GM18867 (cell line): ENCODE results near the gene ZNF343.
"Not testable (repeated sequence)": the region's sequence is repeated elsewhere in the genome, so short reads cannot be mapped to it uniquely, and the experiment has no call there.

Source experiments
- ATAC-seq: cut with Tn5 transposase; IDR thresholded peaks from one replicate; pipeline ENCODE4 v1.9.1; 2021; ENCODE audit warnings: mild to moderate bottlenecking, moderate library complexity; ENCODE audit not compliant: unreplicated experiment

The ZNF343 gene

DNA sequence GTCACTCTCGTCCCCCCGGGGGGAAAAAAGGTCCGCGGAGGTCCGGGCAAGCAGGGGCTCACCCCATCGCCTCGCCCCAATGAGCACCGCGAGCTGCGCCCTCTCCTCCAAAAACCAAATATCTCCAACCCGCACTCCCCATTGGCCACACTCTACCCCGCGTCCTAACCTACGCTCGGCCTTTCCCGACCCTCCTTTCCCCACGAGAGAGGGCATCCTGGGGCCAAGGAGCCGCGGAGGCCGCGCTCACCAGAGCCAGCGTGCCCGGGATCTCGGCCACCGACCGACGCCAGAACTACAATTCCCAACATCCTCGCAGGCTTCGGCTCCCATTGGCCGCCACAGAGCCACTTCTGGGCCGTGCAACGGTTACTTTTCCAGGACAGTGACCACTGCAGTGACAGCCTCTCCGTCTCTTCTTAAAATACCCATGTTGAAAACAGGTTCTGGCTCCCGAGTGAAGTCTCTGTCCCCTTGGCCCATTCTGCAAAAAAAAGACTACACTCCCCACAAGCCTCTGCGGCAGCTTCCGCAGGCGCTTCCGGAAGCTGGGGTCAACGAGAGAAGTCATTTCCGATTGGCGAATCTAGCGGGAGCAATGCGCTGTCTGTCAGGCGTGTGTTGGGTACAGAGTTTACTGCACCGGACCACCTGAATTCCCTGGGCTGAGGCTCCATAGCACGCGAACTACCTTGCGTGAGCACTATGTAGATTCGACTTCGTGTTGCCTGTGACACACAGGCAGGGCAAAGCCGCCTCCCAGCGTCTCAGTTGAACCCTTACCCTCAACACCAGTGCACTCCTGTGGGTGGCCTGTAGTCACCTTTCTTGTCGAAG is at the start of gene ZNF343:
TSS of gene ZNF343 (minus strand) at position 285 of the 837 bp plus-strand sequence. CDS start 15,020 bp downstream, outside the sequence.
- ATAC-seq = peak; percentile 93

DNA sequence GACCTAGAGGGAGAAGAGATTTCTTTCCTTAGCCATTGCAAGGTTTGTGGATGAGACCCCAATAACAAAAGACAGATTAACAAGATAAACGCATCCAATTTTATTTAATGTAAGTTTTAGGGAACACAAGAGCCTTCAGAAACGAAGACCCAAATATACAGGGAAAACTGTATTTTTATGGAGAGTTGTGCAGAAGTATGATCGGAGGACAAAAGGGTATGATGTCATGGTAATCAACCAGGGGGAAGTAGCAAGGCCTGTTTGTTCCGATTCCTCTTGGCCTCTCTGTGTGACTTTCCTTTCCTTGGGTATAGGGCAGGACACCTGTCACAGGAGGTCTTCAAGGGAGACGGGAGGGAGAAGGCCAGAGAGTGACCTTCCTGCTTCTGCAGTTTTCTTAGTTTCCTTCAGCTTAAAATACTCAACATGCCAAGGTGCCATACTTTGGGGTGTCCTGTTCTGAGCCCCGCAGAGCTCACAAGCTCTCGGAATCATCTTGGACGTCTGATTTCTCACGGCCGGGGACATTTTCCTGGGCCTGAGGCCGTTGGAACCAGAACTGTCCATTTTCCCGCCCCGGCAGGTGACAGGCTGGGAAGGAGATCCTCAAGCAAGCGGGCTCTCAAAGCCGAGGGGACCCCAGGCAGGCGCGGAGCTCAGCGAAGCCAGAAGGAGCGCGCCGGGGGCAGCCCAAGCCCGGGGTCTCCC is 49.3 kb upstream of the ZNF343 start:
- ATAC-seq = no peak

DNA sequence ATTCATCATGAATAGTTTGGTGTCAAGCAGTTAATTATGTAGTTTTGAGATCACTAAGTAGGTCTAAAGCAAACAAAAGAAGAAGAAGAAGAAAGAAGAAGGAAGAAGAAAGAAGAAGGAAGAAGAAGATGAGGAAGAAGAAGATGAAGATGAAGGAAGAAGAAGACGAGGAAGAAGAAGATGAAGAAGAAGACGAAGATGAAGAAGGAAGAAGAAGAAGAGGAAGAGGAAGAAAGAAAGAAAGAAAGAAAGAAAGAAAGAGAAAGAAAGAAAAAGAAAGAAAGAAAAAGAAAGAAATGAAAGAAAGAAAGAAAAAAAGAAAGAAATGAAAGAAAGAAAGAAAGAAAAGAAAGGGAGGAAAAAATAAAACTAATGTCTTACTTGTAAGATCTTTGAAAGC is 36.9 kb upstream of the ZNF343 start:
- ATAC-seq = no peak

DNA sequence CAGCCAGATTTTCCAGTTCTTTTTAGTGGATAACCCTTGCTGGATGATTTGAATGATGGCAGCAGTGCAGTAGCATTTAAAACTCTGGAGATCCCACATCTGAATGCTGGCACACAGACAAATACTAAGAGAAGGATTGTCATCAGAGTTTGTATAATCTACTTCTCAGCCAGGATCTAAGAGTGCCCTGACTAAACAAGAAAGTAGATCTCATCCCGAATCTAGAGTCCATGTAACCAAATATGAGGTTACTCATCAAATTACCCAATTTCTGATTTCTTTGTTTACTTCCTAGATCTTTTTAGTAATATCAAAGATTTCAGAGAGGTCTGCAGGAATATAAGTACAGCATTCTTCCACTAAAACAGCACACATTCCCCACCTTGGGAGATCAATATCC is 35.5 kb upstream of the ZNF343 start:
- no peak for ATAC-seq

DNA sequence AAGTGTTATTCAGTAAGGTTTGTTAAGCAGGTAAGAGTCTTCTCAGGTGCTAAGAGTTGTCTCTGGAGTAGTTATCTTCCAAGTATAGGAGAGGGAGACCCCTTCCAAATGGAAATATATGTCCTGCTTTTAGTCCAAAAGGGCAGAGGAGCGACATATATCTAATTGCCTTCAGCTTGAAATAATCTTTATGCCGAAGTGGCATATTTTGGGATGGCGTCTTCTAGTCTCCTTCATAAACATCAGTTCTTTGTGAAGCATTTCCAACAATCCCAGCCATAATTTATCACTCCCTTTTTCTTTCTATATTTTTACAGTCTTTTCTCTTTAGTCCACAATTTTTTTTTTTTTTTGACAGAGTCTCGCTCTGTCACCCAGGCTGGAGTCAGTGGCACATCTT is 33.6 kb upstream of the ZNF343 start:
- ATAC-seq = no peak

DNA sequence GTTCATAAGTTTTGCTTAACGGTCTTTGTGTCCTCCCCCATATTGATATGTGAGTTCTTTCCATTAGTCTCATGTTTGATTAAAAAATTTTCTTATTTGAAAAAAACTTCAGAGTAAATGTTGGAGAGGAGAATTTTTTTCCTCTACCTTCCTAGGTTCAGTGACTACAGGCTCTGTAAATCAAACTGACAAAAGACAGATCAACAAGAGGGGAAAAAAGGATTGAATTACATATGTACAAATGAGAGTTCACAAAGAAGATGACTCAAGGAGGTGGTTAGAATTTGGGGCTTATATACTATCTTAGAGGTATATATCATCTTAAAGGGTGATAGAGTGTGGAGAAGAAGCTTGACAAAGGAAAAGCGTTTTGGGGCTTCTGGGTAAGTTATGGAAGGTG is 33.2 kb upstream of the ZNF343 start:
- no peak for ATAC-seq

DNA sequence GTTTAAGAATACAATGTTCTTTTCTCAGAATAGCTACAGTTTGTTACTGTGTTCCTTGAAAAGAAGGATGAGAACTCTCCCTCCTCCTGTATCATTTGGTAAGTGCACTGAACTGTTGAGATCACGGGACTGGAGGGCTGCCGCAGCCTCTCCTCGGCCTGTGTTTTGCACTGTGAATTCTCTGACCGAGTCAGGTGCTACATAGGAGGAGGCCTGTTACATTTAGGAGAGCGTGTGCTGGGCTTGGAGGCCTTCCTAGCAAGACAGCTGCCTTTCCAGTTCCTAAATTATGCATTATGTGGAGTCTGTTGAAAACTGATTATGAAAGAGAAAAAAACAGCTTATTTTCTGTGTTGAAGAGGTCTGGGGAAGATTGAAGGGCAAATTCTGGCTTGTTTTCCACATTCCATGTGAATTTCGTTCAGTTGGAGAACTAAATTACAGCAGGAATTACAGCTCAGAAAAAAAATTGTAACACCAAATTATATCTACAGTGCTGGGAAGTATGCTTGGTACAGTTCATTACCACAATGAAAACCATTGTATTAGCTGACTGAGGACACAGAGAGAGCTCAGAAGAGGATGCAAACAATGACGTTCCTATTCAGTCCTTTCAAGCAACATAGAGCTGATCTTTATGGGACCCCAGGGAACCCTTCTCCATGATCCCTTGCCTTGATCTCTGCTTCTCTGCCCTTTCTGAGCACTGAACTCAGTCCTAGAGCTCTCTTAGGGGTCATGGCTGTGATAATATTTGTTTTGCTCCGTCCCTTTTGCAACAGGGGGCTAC is 30.4 kb upstream of the ZNF343 start:
- ATAC-seq = no peak

DNA sequence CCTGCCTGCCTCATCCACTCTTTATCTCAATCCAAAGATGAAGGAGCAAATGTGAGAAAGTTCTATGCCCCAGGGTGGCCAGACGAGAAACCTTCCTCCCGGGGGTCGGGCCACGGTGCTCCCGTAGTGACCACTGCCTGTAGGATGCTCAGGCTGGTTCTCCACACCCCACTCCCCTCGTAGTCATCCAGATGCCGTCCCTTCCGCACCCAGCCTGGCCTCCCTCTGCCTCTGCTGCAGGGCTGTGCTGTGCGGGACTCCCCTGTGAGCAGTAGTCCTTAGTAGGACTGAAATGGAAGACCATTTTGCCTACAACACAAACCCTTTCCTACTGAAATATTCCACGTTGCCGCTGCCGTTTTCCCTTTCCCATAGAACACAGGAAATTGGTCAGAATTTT is 29.6 kb upstream of the ZNF343 start:
- no peak for ATAC-seq

DNA sequence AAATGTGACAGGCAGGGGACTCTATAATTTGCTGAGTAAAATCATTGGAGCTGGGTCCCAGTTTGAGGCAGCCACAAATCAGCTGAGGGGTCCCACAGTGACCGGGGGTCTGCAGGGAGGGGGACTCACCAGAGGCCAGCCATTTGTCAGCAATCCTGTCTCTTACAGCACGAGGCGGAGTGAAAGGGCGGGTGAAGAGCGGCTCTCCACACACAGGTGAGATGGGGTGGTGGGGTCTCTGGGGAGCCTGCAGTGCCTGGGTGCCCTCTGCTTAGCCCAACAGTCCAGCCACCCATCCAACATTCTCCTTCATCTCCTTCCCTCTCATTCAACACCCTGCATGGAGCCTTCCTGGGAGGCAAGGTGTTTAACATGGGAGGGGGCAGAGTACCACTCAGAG is 28.4 kb upstream of the ZNF343 start:
- ATAC-seq = no peak

DNA sequence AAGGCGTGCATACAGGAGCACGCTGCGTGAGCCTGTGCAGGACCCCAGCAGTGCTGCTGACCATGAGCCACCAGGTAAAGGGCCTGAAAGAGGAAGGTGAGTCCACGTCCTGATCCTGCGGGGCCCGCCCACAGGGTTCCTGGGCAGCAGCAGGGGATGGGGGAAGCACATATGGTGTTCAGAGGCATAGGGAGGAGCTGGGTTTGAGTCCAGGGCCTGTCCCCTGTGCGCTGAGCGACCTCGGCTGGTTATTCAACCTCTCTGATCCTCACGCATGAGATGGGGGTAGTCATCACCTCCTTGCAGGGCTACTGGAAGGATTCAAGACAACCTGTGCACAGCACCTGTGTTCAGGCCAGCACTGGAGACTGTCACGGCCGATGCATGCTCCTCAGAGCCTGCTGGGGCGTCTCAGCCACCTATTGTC is 27.9 kb upstream of the ZNF343 start, which contains the start of gene TMC2:
TSS of gene TMC2 (plus strand) at position 14 of the 427 bp plus-strand sequence. CDS start at position 63, 49 bp downstream.
- ATAC-seq = no peak

DNA sequence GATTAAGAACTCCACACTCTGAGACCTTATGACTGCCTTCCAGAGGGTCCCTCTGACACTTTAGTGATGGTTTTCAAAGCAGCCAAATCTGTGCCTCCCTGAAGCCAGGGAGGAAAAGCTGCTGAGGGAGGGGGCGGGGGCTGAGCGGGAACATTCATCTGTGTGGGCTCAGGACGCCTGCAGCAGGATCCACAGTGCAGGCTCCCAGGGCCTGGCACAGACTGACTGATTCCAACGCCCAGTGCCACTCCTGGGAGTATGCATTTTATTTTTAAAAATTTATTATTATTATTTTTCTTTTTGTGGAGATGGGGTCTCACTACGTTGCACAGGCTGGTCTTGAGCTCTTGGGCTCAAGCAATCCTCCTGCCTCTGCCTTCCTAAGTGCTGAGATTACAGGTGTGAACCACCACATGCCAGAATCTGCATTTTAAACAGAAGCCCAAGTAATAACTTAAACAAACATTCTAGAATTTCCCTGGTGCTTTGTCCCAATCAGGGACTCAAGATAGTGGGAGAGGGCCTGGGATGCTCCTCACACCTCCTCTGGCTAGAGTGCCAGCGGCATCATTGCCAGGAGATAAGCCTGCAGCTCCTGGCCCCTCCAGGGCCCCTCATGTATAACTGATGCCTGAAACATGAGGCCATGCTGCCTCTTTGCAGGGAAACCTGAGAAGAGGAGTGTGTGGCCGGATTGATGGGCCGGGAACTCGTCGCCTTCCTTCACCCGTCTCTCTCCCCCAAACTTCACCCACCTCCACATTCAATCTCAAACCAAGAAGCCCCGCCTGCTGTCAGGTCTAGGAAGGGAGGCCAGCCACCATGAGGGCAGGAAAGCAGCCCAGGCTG is 27.2 kb upstream of the ZNF343 start:
- ATAC-seq = no peak

DNA sequence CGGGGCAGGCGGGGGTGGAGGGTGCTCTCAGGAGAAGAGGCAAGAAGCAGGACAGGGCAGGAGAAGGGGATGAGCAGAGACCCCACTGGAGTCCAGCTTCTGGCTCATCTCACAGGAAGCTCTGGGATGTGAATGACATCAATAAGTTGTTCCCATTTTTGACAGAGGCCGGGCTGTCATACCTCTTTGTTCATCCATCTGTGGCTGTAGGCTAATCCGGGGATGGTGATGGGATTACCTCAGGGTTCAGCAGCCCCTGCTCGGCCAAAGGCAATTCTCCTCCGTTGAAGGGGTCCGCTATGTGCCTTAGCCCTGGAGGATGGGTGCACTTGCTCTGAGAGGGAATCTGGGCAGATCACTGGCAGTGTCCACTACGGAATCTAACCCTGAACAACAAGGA is 24.4 kb upstream of the ZNF343 start:
- no peak for ATAC-seq

DNA sequence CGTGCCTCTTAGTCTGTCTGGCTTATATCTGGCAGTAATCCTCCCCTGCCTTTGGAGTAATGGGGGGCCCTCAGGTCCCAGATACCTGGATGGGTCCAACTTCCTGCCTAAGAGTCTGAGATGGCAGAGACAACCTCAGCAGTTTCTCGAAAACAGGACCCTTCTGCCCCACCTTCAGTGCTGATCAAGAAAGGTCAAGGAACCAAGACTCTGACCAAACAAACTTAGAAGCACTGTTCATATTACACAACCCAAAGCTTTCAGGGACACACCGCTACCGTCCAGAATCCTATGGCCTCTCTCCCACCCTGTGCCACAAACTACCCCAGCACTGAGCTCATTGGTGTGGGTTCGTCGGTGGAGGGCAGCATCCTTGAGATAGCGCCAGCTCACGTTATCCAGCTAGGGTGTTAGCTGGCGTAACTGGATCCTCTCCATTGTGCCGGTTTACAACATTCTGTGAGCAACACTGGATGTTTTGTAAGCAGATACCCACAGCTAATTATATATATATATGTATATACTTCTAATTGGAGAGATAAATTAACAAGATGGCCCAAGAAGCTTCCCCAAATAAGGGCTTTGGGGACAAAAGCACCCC is 20.1 kb upstream of the ZNF343 start:
- no peak for ATAC-seq

DNA sequence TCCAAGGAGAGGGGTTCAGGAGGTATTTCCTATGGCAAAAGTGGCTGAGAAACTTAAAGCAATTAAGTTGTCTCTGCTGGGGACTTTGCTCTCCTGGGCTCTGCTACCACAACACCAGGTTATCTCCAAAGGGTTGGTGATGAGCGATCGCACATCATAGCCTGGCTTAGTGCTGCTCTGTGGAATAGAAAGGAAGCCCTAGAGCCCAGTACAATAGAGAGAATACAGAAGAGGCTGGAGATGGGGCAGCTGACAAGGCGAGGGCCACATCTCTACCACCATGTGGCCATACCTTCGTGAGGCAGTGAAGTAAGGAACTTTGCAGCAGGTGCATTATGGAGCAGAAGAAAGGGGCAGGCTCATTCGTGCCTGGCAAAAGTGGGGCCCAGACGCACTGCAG is 19.0 kb upstream of the ZNF343 start:
- no peak for ATAC-seq

DNA sequence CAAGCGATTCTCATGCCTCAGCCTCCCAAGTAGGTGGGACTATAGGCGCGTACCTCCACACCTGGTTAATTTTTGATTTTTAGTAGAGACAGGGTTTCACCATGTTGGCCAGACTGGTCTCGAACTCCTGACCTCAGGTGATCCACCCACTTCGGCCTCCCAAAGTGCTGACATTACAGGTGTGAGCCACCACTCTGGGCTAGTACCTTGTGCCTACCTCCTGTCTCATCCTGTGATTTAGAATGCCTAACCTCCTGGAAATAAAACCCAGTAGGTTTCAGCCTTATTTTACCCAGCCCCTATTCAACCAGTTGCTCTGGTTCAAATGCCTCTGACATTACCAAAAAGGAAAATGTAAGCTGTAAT is 17.5 kb upstream of the ZNF343 start:
- ATAC-seq = not testable (repeated sequence)

DNA sequence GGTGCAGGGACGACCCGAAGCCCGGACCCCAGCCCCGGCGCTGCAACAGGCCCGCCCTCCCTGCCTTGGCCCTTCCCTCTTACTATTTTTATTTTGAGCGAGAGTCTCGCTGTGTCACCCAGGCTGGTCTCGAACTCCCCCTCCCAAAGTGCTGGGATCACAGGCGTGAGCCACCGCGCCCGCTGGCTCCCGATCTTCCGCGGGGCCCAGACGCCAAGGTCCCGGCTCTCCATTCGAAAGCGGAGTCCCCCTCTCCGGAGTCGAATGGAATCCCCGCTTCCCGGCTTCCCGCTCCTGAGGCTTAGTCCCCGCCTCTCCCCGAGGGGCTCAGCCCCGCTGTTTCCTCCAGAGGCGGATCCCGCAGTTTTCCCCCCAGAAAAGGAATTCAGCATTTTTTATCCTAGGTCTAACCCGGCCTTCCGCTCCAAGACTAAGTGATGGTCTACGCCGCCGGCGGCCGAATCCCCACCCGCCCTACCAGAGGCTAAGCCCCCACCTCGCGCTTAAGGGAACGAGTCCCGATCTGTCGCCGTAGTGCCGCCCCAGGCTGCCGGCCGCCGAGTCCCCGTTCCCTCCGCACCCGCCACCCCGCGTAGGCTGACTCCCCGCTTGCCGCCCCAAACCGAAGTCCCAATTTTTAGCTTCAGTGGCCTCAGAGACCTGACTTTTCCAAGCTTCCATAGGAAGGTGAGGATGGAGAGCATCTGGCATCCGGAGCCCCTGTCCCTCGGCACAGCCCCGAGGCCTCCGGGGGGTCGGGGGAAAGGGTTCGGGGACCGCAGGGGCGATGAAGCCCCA is 16.2 kb upstream of the ZNF343 start:
- ATAC-seq = no peak

DNA sequence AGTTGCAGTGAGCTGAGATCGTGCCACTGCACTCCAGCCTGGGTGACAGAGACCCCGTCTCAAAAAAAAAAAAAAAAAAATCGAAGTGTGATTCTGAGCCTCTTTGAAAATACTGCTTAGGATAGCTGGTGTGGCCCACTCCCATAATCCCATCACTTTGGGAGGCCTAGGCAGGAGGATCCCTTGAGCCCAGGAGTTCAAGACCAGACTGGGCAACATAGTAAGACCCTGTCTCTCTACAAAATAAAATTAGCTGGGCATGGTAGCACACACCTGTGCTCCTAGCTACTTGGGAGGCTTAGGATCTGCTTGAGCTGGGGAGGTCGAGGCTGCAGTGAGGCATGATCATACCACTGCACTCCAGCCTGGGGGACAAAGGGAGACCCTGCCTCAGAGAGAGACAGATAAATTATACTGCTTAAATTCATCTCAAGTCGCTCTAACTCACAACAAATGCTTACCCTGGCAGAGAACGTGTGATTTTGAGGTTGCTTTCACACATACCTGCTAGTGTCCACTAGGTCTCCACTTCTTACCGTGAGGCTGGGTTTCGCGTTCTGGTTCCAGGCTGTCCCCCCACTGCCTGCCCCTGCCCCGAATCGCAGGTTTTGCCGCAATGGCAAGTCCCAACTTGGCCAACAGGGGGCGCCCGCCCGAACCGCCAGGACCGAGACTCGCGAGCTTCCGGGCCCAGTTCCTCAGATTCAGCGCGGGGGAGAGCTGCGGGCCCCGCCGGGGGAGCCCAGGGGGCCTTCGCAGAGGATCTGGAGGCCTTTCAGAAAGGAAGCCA is 15.4 kb upstream of the ZNF343 start:
- ATAC-seq = peak; percentile 78

DNA sequence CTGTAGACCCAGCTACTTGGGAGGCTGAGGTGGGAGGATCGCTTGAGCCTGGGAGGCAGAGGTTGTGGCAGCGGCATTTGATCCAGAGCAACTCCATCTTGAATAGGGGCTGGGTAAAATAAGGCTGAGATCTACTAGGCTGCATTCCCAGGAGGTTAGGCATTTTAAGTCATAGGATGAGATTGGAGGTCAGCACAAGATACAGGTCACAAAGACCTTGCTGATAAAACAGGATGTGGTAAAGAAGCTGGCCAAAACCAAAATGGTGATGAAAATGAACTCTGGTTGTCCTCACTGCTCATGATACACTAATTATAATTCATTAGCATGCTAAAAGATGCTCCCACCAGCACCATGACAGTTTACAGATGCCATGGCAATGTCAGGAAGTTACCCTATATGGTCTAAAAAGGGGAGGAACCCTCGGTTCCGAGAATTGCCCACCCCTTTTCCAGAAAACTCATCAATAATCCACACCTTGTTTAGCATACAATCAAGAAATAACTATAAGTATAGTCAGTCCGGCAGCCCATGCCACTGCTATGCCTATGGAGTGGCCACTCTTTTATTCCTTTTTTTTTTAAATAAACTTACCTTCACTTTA is 14.2 kb upstream of the ZNF343 start:
- ATAC-seq = not testable (repeated sequence)
